Heart left ventricle (tissue), 13 donors: ENCODE results near the gene CDT1.

Experiments used
- POLR2A ChIP-seq, 2 donors: fragments of 450-650 bp; IDR thresholded peaks; one replicate each; pipeline ENCODE4 v1.6.1; 2017; ENCODE audit warnings: antibody characterized with exemption in 2 of 2, mild to moderate bottlenecking in 2 of 2, moderate library complexity in 2 of 2
- TF ChIP-seq, protein P1 (sequence below), 12 donors: fragments of 200-600 bp; sonication (generic) in 4 of 12; IDR thresholded peaks; one replicate each; pipeline versions ENCODE4 v1.5.0 to v1.8.0; 2018 to 2022; ENCODE audit warnings: antibody characterized with exemption in 12 of 12, mild to moderate bottlenecking in 5 of 12
- donor health status: ischemic (EF 13 %, LVEDD 7.1; RV severe dilation, severe dysfunction).
- donor health status: DM: no; HTN: yes; CAD: no.
- donor health status: DM: no; HTN: no; CAD: no.
- donor health status: ischemic (EF 25% LVEDD 6.9; RV normal size, moderate dysfunction).
- donor health status: ischemic (EF 25% LVEDD 5.7; RV mildly dilated, moderate dysfunction).
- donor health status: ischemic (EF 35%, LVEDD 5.7; RV mildly dilated, moderate dysfunction).
- donor health status: nonischemic (EF 11% LVEDD 7.7; RV severe dilation, severe dysfunction).
- donor health status: DM: yes; HTN: yes; CAD: no.
- donor health status: PGD.
- donor health status: ischemic (EF 29% LVEDD 5.4; RV normal size, mild dysfunction).
- donor health status: nonischemic (EF 23%, LVEDD 6.1; RV moderate dilation, normal function).

DNA sequence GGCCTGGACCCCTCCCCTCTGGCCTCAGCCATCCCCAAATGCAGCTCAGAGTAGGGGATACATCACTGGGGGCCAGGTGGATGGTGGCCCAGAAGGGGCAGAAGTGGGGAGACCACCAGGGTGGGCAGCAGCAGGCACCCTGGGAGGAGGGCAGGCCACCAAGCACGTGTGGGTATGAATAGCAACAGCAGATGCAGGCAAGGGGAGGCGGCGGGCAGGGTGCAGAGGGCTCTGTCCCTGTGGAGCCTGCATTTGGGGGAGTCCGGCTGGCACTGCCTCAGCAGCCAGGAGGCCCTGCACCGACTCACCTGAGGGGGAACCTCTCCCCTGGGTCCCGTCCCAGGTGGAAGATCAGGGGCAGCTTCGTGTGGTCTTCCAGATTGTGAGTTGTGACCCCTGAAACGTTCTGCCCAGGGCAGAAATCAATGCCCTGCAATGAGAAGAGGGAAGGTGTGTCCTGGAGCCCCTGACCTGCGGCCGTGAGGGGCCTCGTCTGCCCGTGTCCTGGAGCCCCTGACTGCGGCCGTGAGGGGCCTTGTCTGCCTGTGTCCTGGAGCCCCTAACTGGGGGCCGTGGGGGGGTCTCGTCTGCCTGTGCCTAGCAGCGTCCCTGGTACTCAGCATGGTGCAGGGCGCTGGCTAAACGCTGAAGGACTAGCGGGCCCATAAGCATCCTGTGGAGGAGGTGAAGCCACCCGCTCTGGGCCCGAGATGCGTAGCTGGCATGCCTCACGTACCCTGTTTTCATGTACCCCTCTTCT is 18.9 kb downstream of the CDT1 start:
- TF ChIP-seq, protein P1, sequence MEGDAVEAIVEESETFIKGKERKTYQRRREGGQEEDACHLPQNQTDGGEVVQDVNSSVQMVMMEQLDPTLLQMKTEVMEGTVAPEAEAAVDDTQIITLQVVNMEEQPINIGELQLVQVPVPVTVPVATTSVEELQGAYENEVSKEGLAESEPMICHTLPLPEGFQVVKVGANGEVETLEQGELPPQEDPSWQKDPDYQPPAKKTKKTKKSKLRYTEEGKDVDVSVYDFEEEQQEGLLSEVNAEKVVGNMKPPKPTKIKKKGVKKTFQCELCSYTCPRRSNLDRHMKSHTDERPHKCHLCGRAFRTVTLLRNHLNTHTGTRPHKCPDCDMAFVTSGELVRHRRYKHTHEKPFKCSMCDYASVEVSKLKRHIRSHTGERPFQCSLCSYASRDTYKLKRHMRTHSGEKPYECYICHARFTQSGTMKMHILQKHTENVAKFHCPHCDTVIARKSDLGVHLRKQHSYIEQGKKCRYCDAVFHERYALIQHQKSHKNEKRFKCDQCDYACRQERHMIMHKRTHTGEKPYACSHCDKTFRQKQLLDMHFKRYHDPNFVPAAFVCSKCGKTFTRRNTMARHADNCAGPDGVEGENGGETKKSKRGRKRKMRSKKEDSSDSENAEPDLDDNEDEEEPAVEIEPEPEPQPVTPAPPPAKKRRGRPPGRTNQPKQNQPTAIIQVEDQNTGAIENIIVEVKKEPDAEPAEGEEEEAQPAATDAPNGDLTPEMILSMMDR (IDR thresholded peaks at IDR 0.05): no peak
- TF ChIP-seq POLR2A (IDR thresholded peaks at IDR 0.05): no peak
